Peyer's patch (tissue), 4 donors: ENCODE data around the gene EYA3.

Experiments
- POLR2A ChIP-seq, 2 donors: fragments of 450-650 bp; IDR thresholded peaks; one replicate each; pipeline ENCODE4 v1.5.1; 2017; ENCODE audit warnings: antibody characterized with exemption in 2 of 2, mild to moderate bottlenecking in 2 of 2, moderate library complexity in 2 of 2
- TF ChIP-seq, protein P1 (sequence below), 6 experiments: fragments of 450-650 bp in 4 of 6; fragments of 200-600 bp in 2 of 6; sonication (generic) in 1 of 6; IDR thresholded peaks; one replicate each; pipeline ENCODE4 v1.5.1; 2017 to 2019; ENCODE audit warnings: antibody characterized with exemption in 6 of 6, mild to moderate bottlenecking in 3 of 6, moderate library complexity in 1 of 6

DNA sequence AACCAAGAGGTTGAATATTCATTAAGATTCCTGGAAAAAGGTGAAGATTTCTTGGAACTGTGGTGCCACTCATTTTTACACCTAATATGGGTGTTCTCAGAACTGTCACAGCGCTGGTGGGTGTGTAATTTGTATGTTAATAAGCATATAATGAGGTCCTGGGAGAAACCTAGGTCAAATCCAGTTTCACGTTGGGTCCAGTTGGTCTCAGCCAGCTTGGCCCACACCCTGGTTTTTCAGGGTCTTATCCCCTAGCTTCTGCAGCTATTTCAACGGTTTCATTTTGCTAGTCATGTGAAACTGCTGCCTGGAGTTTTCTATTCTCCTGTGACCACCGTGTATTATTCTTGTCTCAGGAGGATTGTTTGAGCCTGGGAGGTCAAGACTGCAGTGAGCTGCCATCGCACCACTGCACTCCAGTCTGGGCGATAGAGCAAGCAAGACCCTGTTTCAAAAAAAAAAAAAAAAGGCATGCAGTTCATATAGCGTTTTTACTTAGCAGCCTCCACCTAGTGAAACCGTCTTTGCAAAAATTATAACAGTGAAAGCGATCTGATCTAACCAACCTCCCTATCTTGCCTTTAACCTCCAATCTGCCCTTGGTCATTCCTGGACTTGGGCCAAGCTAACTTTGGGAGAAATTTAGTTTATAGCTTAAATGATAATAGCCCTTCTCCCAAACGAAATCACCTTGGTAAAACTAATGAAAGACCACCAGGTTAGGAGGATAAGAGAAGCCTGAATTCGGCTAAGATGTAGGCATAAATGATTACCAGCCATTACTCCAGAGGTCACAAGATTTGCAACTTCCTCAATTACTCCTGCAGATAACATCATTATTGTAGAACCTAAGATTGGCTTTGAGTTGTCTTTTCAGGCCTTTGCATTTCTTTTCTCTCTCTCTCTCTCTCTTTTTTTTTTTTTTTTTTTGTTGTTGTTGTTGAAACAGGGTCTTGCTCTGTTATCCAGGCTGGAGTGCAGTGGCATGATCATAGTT lies 44.1 kb upstream of the EYA3 start:
- TF ChIP-seq, protein P1, sequence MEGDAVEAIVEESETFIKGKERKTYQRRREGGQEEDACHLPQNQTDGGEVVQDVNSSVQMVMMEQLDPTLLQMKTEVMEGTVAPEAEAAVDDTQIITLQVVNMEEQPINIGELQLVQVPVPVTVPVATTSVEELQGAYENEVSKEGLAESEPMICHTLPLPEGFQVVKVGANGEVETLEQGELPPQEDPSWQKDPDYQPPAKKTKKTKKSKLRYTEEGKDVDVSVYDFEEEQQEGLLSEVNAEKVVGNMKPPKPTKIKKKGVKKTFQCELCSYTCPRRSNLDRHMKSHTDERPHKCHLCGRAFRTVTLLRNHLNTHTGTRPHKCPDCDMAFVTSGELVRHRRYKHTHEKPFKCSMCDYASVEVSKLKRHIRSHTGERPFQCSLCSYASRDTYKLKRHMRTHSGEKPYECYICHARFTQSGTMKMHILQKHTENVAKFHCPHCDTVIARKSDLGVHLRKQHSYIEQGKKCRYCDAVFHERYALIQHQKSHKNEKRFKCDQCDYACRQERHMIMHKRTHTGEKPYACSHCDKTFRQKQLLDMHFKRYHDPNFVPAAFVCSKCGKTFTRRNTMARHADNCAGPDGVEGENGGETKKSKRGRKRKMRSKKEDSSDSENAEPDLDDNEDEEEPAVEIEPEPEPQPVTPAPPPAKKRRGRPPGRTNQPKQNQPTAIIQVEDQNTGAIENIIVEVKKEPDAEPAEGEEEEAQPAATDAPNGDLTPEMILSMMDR (IDR thresholded peaks at IDR 0.05), result no peak
- TF ChIP-seq POLR2A (IDR thresholded peaks at IDR 0.05), result no peak
